Testis (tissue), 3 donors: ENCODE measurements around the gene CTBP1. TPM values are rescaled to one million over a fixed set of nuclear protein-coding genes. Genes with fewer than 3 reads are reported as not detected.

Experiments
- DNase-seq: peaks from one replicate; pipeline ENCODE4 v3.0.0-alpha.2; 2019
- H3K27ac ChIP-seq, 2 donors: fragments of 200-600 bp; sonication (generic); one replicate each; pipeline ENCODE4 v1.5.1; 2019
- H3K27me3 ChIP-seq: fragments of 200-600 bp; sonication (generic); one replicate; pipeline ENCODE4 v1.5.1; 2019
- H3K36me3 ChIP-seq: fragments of 200-600 bp; sonication (generic); one replicate; pipeline ENCODE4 v1.5.1; 2017; ENCODE audit warnings: low read depth; ENCODE audit errors: missing control alignments
- H3K4me1 ChIP-seq: fragments of 200-600 bp; sonication (generic); one replicate; pipeline ENCODE4 v1.5.1; 2019
- H3K4me3 ChIP-seq, 2 donors: fragments of 200-600 bp; sonication (generic); one replicate each; pipeline ENCODE4 v1.5.1; 2017 to 2019
- H3K9me3 ChIP-seq: fragments of 200-600 bp; sonication (generic); one replicate; pipeline ENCODE4 v1.5.1; 2017
- CTCF ChIP-seq, 3 experiments: fragments of 450-650 bp in 2 of 3; fragments of 200-600 bp in 1 of 3; sonication (generic) in 1 of 3; IDR thresholded peaks; one replicate each; pipeline ENCODE4 v1.5.1; 2016 to 2019; ENCODE audit warnings: antibody characterized with exemption in 3 of 3, mild to moderate bottlenecking in 2 of 3, moderate library complexity in 1 of 3
- POLR2A ChIP-seq: fragments of 450-650 bp; IDR thresholded peaks from one replicate; pipeline ENCODE4 v1.6.1; 2017; ENCODE audit warnings: antibody characterized with exemption, mild to moderate bottlenecking, moderate library complexity
- WGBS, 2 donors: methylation state at CpG; one replicate each; pipeline ENCODE4 v1.1.5; 2018; 5-methylcytosine and 5-hydroxymethylcytosine counted together
- intact Hi-C: fragments of 100-400 bp; cut with DNase I; formaldehyde crosslinking; loops from one replicate; pipeline ENCODE4 v1.15.1; 2023; ENCODE audit warnings: low total_unique reads
- polyA plus RNA-seq: library from polyadenylated mRNA; stranded (reverse); fragments of 350-450 nt; fragmentation: Illumina TruSeq; extraction: RNeasy Lipid Tissue Mini Kit (QIAGEN cat#74804); gene quantifications from one replicate; pipeline ENCODE4 v1.2.3, GENCODE V29; 2014; ENCODE audit warnings: low read depth, low replicate concordance; ENCODE audit not compliant: insufficient read depth
- total RNA-seq, 2 donors: library from RNA; depleted of rRNA; stranded (reverse); fragments of >200 nt; gene quantifications; one replicate each; pipeline ENCODE4 v1.2.3, GENCODE V29; 2016

CTBP1 gene
- total and polyA plus RNA-seq, 3 donors from 2014 or later, result 72.6 to 245 (median 240) TPM

GRCh38 chr4:1211371-1211770 lies 37.6 kb downstream of the CTBP1 start:
- Histone ChIP-seq H3K27ac (no peak overlapping the region), H3K9me3 (no peaks in the 10 kb centered on the region), H3K4me3 (no peak overlapping the region), H3K4me1 (peaks cover 65% of the 10 kb centered on the region), H3K27me3 (no peaks in the 10 kb centered on the region), H3K36me3 (no peaks in the 10 kb centered on the region)
- TF ChIP-seq CTCF (IDR thresholded peaks at IDR 0.05), result no peak
- no peak for TF ChIP-seq POLR2A
- intact Hi-C loops, result no loop called here
- WGBS, 2 donors, result 85 to 87% methylated on average over 13 of the region's 13 CpGs
- DNase-seq, result no peak

GRCh38 chr4:1210971-1211370 lies 38.0 kb downstream of the CTBP1 start:
- DNase-seq, result no peak
- WGBS, 2 donors, result 84 to 86% methylated on average over 5 to 10 of the region's 10 CpGs
- no peak overlapping the region for H3K27ac ChIP-seq
- H3K36me3 ChIP-seq, result no peaks in the 10 kb centered on the region
- H3K27me3 ChIP-seq, result no peaks in the 10 kb centered on the region
- H3K9me3 ChIP-seq, result no peaks in the 10 kb centered on the region
- no peak for TF ChIP-seq POLR2A
- TF ChIP-seq CTCF (IDR thresholded peaks at IDR 0.05), result no peak
- intact Hi-C loops, result no loop called here
- peaks cover 65% of the 10 kb centered on the region for H3K4me1 ChIP-seq
- no peak overlapping the region for H3K4me3 ChIP-seq

- TF ChIP-seq CTCF (IDR thresholded peaks at IDR 0.05) (no peak), POLR2A (no peak)
- H3K4me3 ChIP-seq, result no peak overlapping the region
- peaks cover 64% of the 10 kb centered on the region for H3K4me1 ChIP-seq
- H3K27me3 ChIP-seq, result no peaks in the 10 kb centered on the region
- DNase-seq, result no peak
- peak overlapping the region; percentile 25 to 55 for H3K27ac ChIP-seq
- no peaks in the 10 kb centered on the region for H3K36me3 ChIP-seq
- no peaks in the 10 kb centered on the region for H3K9me3 ChIP-seq
- WGBS, 2 donors, result 60 to 79% methylated on average over 10 to 22 of the region's 22 CpGs
- intact Hi-C loops, result no loop called here
These were observed 38.6 kb downstream of the CTBP1 start for GRCh38 chr4:1210241-1210841.

- H3K4me1 ChIP-seq, result peaks cover 58% of the 10 kb centered on the region
- H3K27ac ChIP-seq, result peak overlapping the region; percentile 25 to 55
- no peaks in the 10 kb centered on the region for H3K27me3 ChIP-seq
- no peaks in the 10 kb centered on the region for H3K9me3 ChIP-seq
- H3K36me3 ChIP-seq, result no peaks in the 10 kb centered on the region
- TF ChIP-seq CTCF (IDR thresholded peaks at IDR 0.05), result no peak
- TF ChIP-seq POLR2A, result no peak
- H3K4me3 ChIP-seq, result no peak overlapping the region
- WGBS, 2 donors, result 17 to 74% methylated on average over 4 to 10 of the region's 11 CpGs
- peak; percentile 93 for DNase-seq
- intact Hi-C loops, result no loop called here
These were observed 39.1 kb downstream of the CTBP1 start for GRCh38 chr4:1209821-1210220.
